A673 (cell line): Measurements from ENCODE around the gene HOXA13. TPM values are rescaled to one million over a fixed set of nuclear protein-coding genes. Genes with fewer than 3 reads are reported as not detected.

Experiments
- BruUV-seq: library from RNA; stranded (reverse); fragments of 400-500 nt; replicated peaks from 2 replicates; lab custom pipeline; 2021; lab: Mats Ljungman, UMichigan
- CTCF ChIA-PET: fragments of 300-600 bp; sonication (Branson Sonifier 250); formaldehyde crosslinking; loops from one replicate; lab custom pipeline; 2022; ENCODE audit warnings: antibody characterized with exemption; lab: Charles Lee
- POLR2A ChIA-PET: fragments of 300-600 bp; sonication (Branson Sonifier 250); formaldehyde crosslinking; loops from one replicate; lab custom pipeline; 2022; ENCODE audit warnings: antibody characterized with exemption; ENCODE audit not compliant: low non-redundant PET; lab: Charles Lee
- DNase-seq: peaks from one replicate; pipeline ENCODE4 v3.0.0-alpha.2; 2015; ENCODE audit warnings: low spot score
- H3K27ac ChIP-seq: fragments of 200-600 bp; sonication (generic); 2 replicates; pipeline ENCODE4 v1.5.1; 2016; ENCODE audit warnings: mixed run types, low read depth, mild to moderate bottlenecking, mixed read lengths, antibody characterized with exemption, low read length; ENCODE audit not compliant: poor library complexity, severe bottlenecking
- H3K27me3 ChIP-seq: fragments of 200-600 bp; sonication (generic); replicated peaks from 2 replicates; pipeline ENCODE4 v1.6.1; 2017; ENCODE audit warnings: mixed run types, low read depth, mild to moderate bottlenecking, mixed read lengths, antibody characterized with exemption, low read length; ENCODE audit not compliant: insufficient read depth, poor library complexity
- H3K36me3 ChIP-seq: fragments of 200-600 bp; sonication (generic); 2 replicates; pipeline ENCODE4 v1.6.1; 2016; ENCODE audit warnings: mixed run types, mild to moderate bottlenecking, mixed read lengths, antibody characterized with exemption, low read length; ENCODE audit not compliant: insufficient read depth, poor library complexity, severe bottlenecking
- H3K4me1 ChIP-seq: fragments of 200-600 bp; sonication (generic); 2 replicates; pipeline ENCODE4 v1.6.1; 2017; ENCODE audit warnings: mixed run types, mild to moderate bottlenecking, mixed read lengths, antibody characterized with exemption, low read length; ENCODE audit not compliant: insufficient read depth, poor library complexity, severe bottlenecking
- H3K4me3 ChIP-seq: fragments of 200-600 bp; sonication (generic); 2 replicates; pipeline ENCODE4 v1.5.1; 2016; ENCODE audit warnings: low read depth, mixed run types, mild to moderate bottlenecking, mixed read lengths, low read length; ENCODE audit not compliant: poor library complexity, severe bottlenecking
- H3K9me3 ChIP-seq: fragments of 200-600 bp; sonication (generic); 2 replicates; pipeline ENCODE4 v1.6.1; 2016; ENCODE audit warnings: mixed run types, low read depth, mild to moderate bottlenecking, mixed read lengths, antibody characterized with exemption, low read length; ENCODE audit not compliant: poor library complexity, severe bottlenecking
- CTCF ChIP-seq: fragments of 300-800, 200-600 bp; sonication (generic); conservative IDR thresholded peaks from 2 replicates; pipeline ENCODE4 v1.5.1; 2017; ENCODE audit warnings: low read depth, mild to moderate bottlenecking, antibody characterized with exemption, low read length, moderate library complexity, mixed read lengths
- EZH2 ChIP-seq: fragments of 200-600 bp; sonication (generic); IDR thresholded peaks from 2 replicates; pipeline ENCODE4 v1.6.1; 2017; ENCODE audit warnings: borderline replicate concordance, low read depth, mild to moderate bottlenecking, mixed read lengths, antibody characterized with exemption, low read length; ENCODE audit not compliant: poor library complexity, severe bottlenecking
- intact Hi-C: fragments of 100-400 bp; cut with micrococcal nuclease; formaldehyde crosslinking; loops from one replicate; pipeline ENCODE4 v1.10.0; 2022; ENCODE audit not compliant: unreplicated experiment
- total RNA-seq: library from RNA; stranded (reverse); gene quantifications from 2 replicates; pipeline ENCODE4 v1.2.3, GENCODE V29; 2021

The HOXA13 gene
- total RNA-seq, 1 experiment from 2014 or later = not detected

GRCh38 chr7:27220440-27220955 lies 20.6 kb upstream of the HOXA13 start:
- no peak overlapping the region for H3K27ac ChIP-seq
- DNase-seq = no peak
- no peaks in the 10 kb centered on the region for H3K9me3 ChIP-seq
- ChIA-PET POLR2A (no interaction called here), CTCF (no interaction called here)
- H3K27me3 ChIP-seq = peaks cover 63% of the 10 kb centered on the region
- no peaks in the 10 kb centered on the region for H3K36me3 ChIP-seq
- H3K4me1 ChIP-seq = no peaks in the 10 kb centered on the region
- no peak overlapping the region for H3K4me3 ChIP-seq
- TF ChIP-seq EZH2 (no peak), CTCF (no peak)
- intact Hi-C loops = no loop called here
- BruUV-seq = no TSS peak

GRCh38 chr7:27219821-27220220 lies 19.9 kb upstream of the HOXA13 start:
- ChIA-PET POLR2A (no interaction called here), CTCF (no interaction called here)
- intact Hi-C loops = no loop called here
- H3K27me3 ChIP-seq = peaks cover 60% of the 10 kb centered on the region
- no peak overlapping the region for H3K27ac ChIP-seq
- DNase-seq = no peak
- H3K4me1 ChIP-seq = no peaks in the 10 kb centered on the region
- BruUV-seq = no TSS peak
- H3K36me3 ChIP-seq = no peaks in the 10 kb centered on the region
- no peaks in the 10 kb centered on the region for H3K9me3 ChIP-seq
- TF ChIP-seq EZH2 (no peak), CTCF (no peak)
- H3K4me3 ChIP-seq = no peak overlapping the region

GRCh38 chr7:27217951-27218350 lies 18.1 kb upstream of the HOXA13 start:
- Histone ChIP-seq H3K27ac (no peak overlapping the region), H3K27me3 (peaks cover 41% of the 10 kb centered on the region), H3K4me1 (no peaks in the 10 kb centered on the region), H3K36me3 (no peaks in the 10 kb centered on the region), H3K4me3 (no peak overlapping the region), H3K9me3 (no peaks in the 10 kb centered on the region)
- intact Hi-C loops = no loop called here
- no TSS peak for BruUV-seq
- DNase-seq = no peak
- TF ChIP-seq EZH2 (no peak), CTCF (no peak)
- POLR2A ChIA-PET = no interaction called here
- CTCF ChIA-PET = no interaction called here
